GM21390 (cell line): ENCODE results near the gene MYOG.

ENCODE experiments used
- ATAC-seq: cut with Tn5 transposase; IDR thresholded peaks from one replicate; pipeline ENCODE4 v1.9.1; 2021; ENCODE audit not compliant: unreplicated experiment

MYOG gene

DNA sequence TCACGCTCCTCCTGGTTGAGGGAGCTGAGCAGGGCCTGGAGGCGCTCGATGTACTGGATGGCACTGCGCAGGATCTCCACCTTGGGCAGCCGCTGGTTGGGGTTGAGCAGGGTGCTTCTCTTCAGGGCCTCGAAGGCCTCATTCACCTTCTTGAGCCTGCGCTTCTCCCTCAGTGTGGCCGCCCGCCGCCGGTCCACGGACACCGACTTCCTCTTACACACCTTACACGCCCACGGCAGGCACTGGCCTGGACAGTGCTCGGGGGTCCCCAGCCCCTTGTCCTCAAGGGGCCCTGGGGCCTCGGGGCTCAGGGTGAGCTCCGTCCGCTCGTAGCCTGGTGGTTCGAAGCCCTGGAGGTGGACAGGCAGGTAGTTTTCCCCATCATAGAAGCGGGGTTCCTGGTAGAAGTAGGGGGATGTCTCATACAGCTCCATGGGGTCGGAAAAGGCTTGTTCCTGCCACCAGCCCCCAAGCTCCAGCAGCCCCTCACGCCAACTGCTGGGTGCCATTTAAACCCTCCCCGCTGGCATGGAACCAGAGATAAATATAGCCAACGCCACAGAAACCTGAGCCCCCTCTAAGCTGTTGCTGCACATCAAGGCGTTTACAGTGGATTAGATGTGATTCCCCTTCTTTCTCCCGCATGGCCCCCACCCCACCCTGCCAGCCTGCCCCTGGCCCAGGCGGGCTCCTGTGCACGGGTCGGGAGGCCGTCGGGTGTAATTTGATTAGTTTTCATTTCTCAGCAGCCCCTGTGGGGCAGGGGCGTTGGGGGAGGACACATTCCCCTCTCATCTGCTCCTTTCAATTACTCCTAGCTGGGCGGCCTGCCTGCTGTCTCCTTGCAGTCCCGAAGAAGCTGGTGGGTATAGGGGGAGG is at the start of gene MYOG:
TSS of gene MYOG (minus strand) at position 485 of the 879 bp plus-strand sequence. CDS start at position 434, 51 bp downstream.
- ATAC-seq, result no peak

DNA sequence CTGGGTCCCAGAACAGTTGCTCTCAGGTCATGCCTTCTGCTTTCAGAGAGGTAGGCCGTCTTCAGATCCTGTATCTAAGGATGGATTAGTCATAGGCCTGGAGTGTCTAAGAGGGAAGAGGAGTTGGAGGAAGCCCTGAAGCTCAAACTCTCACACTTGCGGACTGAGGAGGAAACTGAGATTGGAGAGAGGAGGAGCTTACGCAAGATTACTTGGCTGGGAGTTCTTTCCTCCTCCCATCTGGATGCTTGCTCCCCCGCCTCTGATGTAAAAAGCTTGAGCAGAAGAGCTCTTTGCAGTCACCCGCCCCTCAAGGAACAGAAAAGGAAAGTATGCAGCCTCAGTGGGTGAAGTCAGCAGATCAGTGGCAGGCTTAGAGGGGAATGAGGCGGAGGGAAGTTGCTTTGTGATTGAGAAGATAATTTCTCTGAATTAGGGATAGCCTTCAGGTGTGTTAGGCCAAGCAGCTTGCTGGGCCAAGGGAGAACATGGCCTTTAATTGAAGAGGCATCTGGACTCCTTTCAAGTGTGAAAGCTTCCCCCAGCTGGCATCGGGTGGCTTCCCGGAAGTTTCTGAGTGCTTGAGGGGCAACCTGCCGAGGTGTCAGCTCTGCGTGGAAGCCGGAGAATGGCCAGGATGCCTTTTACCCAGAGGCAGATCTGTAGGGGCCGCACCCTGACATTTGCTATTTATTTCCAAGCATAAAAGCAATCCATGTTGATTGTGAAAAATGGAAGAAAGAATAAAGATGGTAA is 48.3 kb upstream of the MYOG start:
- ATAC-seq, result no peak

DNA sequence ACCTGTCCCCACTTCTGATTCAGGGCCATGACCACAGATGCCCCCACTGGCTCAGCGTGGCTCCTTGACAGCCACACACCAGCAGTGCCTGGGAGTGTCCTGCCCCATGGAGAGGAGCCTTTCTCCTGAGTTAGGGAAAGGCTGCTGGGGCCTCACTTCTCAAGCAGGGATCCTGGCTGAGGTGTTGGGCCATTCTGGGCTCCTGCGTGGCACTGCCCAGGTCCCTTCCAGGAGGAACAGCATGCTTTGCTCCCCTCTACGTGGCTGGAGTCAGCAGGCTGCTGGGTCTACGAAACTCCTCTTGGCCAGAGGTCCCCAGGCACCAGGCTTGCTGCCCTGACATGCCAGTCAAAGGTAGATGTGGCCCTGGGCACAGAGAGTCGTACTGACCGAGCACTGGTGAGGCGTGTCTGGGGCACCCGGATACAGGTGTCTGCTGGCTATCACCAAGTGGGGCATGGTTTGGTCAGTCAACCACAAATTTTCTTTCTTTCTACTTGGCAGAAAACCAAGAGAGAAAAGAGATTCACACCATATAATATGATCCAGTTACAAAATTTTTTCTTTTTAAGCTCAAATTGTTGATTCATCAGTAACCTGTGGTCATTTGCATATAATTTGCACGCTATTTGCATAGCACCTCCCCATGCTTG is 45.9 kb upstream of the MYOG start:
- ATAC-seq, result no peak

GRCh38 chr1:203130358-203130985 is 44.7 kb upstream of the MYOG start:
- ATAC-seq, result no peak

GRCh38 chr1:203129501-203130231 is 43.9 kb upstream of the MYOG start:
- ATAC-seq, result no peak

DNA sequence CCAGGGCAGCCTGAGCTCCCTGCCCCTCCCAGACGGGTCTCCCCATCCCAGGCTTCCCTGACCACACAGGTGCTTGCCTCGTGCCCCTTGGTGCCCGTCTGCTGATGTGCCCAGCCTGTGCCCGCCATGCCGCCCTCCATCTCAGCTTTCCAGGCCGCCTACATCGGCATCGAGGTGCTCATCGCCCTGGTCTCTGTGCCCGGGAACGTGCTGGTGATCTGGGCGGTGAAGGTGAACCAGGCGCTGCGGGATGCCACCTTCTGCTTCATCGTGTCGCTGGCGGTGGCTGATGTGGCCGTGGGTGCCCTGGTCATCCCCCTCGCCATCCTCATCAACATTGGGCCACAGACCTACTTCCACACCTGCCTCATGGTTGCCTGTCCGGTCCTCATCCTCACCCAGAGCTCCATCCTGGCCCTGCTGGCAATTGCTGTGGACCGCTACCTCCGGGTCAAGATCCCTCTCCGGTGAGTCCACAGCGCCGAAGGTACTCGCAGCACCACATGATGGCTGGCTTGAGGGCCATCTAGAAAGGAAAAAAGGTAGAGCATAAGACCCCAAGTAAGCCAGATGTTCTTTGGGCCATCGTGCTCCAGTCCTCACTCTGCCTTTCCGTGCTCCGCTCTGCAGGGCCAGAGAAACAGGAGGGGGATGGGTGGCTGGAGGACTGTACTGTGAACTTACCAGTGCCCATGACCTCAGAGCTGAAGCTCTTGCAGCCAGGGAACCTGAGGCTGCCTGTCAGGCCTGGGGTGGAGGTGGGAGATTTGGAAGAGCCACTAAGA is 43.1 kb upstream of the MYOG start:
- no peak for ATAC-seq

DNA sequence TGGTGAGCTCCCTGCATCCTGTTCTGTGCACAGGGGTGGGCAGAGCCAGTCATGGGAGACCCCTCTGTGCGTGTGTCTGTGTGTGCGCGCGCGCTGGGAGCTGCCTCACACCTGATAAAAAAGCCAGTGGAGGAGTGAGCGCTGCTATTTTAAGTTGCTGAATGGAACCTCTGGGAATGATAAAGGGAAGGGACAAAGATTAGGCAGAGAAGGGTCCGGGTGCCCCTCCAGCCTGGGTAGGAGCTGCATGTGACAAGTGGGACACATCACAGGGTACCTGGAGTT is 42.6 kb upstream of the MYOG start:
- no peak for ATAC-seq

- ATAC-seq, result no peak
Measured at GRCh38 chr1:203127666-203128430, 42.0 kb upstream of the MYOG start, which contains the start of gene ADORA1. ADORA1 (plus strand) TSS chr1:203127726; CDS start chr1:203128842, 1,116 bp downstream.

DNA sequence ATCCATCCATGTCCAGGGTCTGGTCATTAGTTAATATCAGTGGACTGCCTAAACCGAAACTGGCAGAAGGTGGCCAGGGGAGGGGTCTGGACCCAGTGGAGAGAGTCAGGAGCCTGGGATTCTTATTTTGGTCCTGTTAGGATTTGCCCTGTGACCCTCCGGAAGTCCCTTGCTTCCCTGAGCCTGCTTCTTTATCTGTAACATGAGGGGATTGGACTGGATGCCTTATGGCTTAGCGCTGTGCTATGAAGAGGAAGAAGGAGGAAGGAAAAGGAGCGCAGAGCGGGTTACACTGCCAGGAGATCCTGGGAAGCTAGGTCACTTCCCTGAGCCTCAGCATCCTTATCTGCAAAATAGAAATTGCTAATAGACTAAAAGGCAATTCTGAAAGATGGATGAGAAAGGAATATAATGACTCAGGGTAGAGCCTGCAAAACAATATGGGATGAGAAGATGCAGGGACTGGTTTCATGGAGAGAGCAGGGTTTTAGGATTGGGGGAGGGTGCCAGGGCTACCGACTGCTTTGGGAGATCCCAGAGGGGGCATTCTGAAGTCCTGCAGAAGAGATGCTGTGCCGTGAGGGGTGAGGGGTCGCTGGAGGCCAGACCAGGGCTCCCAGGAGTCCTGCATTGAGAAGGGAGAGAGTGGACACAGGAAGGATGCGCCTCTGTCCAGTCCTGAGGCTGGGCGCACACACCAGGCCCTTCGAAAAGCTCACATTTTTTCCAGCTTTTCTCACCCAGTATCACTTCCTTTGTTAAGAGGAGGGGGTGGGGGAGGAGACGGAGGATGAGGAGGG is 41.3 kb upstream of the MYOG start:
- ATAC-seq, result no peak

GRCh38 chr1:203126151-203126865 is 40.5 kb upstream of the MYOG start:
- no peak for ATAC-seq

GRCh38 chr1:203124546-203125317 is 38.9 kb upstream of the MYOG start:
- ATAC-seq, result no peak

GRCh38 chr1:203124011-203124410 is 38.2 kb upstream of the MYOG start:
- ATAC-seq, result no peak

DNA sequence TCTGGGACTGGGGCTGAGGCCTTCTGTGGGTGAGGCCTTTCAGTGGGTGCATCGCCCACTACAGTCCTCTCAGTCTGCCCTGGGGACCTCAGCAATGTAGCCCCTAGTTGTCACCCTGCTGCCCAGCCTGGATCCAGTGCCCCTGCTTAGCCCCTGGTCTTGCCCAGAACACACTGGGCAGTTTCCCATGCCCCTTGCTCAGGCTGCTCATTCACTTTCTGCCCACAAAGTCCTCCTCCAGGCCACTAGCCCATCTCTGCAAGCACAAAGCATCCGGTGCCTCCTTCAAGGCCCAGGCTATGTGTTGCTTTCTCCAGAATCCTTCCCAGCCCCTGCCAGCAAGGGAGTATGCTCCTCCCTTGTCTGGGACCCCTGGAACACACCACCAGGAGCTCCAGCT is 36.3 kb upstream of the MYOG start:
- ATAC-seq, result no peak

DNA sequence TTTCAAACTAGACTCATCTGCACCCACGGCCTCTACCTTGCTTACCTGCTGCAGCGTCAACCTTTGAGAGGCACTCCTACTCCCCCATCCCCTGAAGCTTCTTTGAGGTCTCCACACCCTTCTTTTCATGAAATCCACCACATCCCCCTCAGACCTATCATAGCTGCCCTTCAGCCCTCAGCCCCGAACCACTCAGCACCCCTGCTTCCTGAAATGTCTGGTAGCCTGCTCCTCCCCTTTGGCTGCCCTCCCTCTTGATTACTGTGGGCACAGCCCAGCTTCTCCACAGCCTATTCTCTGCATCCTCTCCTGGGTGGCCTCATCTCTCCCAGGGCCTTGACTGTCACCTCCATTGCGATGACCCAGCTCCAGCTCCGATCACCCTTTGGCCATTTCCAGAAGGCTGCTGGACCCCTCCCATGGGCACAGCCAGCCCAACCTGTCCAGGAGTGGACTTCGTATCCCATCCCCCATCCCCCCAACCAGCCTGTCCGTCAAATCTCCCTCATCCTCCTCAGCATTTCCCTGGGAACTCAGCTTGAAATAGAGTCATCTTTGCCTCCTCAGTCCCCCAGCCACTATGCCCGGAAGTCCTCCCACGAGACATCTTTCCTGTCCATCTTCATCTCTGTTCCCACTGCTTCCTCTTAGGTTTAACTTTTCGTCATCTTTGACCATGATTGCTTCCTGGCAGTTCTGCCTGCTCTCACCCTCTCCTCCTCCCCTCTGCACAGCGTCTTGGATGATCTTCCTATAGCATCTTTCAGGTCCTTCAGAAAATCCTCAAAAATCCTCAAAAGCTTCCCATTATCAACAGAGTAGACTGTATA is 35.6 kb upstream of the MYOG start:
- no peak for ATAC-seq

DNA sequence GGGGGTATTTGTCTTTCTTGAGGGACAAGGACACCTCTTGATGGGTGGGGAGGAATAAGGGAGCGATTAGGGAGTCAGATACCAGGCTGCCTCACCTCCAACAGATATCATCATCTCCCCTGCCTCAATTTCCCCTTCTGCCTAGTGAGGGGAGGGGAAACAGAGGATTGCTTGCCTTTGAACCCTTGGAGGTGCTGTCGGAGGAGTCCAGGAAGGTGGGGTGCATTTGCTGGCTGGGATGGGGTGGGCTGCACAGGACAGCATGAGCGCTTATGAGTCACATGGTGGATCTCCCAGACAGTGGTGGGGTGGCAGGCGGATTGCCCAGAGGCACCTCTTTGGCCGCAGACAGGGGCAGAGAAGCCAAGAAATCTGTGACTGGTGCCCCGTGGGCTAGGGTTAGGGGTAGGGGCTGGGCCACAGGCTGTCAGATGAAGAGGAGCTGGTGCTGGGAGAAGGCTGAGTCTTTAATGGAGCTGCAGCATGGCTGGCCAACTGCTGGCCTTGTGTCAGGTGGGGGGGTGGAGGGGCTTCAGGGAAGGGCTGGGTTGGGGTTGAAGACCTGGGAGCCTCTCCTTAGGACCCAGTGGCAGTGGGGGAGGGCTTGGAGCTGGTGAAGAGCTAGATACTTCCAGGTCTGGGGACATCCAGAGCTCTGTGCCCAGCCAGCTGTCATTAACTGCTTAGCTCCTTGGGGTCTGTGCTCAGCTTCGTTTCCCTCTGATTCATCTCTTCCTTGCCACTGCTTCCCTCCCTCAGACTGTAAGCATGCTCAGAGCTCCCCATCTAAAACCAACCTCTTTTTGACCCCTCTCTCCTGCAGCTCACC is 34.7 kb upstream of the MYOG start:
- no peak for ATAC-seq
